HG03558 (cell line): ENCODE data around the gene FAM167B.
"Not testable (repeated sequence)": the region's sequence is repeated elsewhere in the genome, so short reads cannot be mapped to it uniquely, and the experiment has no call there.

Source experiments
- ATAC-seq: cut with Tn5 transposase; IDR thresholded peaks from one replicate; pipeline ENCODE4 v1.9.1; 2021; ENCODE audit warnings: moderate number of reproducible peaks; ENCODE audit not compliant: unreplicated experiment; ENCODE audit errors: extremely low read depth

Gene FAM167B

GRCh38 chr1:32291708-32292538 is 44.9 kb downstream of the FAM167B start, which contains the start of gene HDAC1:
Gene HDAC1, plus strand, starts transcription at chr1:32292083. Its CDS starts 87 bp downstream, at chr1:32292170.
- peak; percentile 67 for ATAC-seq

GRCh38 chr1:32298211-32298610 is 51.2 kb downstream of the FAM167B start:
- ATAC-seq = not testable (repeated sequence)
